HG02798 (cell line): ENCODE data around the gene IGF1R.
"Not testable (repeated sequence)": the region's sequence is repeated elsewhere in the genome, so short reads cannot be mapped to it uniquely, and the experiment has no call there.

Experiments used
- ATAC-seq: cut with Tn5 transposase; IDR thresholded peaks from one replicate; pipeline ENCODE4 v1.9.1; 2021; ENCODE audit warnings: mild to moderate bottlenecking; ENCODE audit not compliant: unreplicated experiment, poor library complexity

The IGF1R gene

GRCh38 chr15:99002226-99002625 is 353.9 kb downstream of the IGF1R start:
- no peak for ATAC-seq

GRCh38 chr15:99003317-99003716 is 355.0 kb downstream of the IGF1R start:
- not testable (repeated sequence) for ATAC-seq

- not testable (repeated sequence) for ATAC-seq
These were observed 356.9 kb downstream of the IGF1R start for GRCh38 chr15:99004998-99005974.

GRCh38 chr15:99006146-99006545 is 357.8 kb downstream of the IGF1R start:
- no peak for ATAC-seq

- no peak for ATAC-seq
These were observed 358.7 kb downstream of the IGF1R start for GRCh38 chr15:99006904-99007495.

- ATAC-seq = no peak
These were observed 361.5 kb downstream of the IGF1R start for GRCh38 chr15:99009741-99010330.

- no peak for ATAC-seq
These were observed 362.4 kb downstream of the IGF1R start for GRCh38 chr15:99010768-99011167.
